ENCODE measurements around the gene HIVEP1. TPM values are rescaled to one million over a fixed set of nuclear protein-coding genes. Genes with fewer than 3 reads are reported as not detected.

The HIVEP1 gene
- total RNA-seq, 2 donors from 2014 or later = 22.3 to 34.4 TPM

DNA sequence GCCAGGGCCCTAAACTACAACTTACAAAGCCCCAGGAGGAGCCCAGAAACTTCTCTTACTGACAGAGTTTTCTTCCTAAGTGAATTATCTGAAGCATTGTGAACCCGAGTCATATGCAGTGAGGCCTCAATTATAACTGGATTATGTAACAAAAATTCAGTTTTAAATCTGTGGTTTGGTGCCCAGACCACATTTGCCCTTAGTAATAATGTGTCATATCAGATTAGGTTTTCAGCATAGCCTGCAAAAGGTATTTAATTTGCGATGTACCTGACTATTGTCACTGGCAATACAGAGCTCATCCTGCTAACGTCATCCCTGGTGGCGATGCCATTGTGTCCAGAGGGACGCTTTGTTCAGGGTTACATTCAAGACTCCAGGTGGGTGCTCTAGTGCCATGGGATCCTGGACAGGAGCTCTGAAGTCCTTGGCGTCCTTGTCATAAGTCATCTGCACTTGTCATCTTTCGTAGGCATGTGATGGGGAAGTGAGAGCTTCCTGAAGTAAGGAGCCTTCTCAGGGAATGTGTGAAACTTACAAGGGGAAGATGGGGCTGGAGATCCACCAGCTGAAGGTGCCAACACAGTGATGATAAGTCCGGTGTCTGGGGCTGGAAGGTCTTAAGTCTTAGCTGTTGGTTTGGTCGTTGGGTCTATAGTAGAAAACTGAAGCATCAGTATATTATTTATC lies 65.1 kb downstream of the HIVEP1 start:
- H3K4me3 ChIP-seq = no peak overlapping the region
- DNase-seq (ENCODE audit: low spot score) (no peak), ATAC-seq (ENCODE audit: insufficient number of reproducible peaks, low FRiP score, low read depth) (no peak)
- no peaks in the 10 kb centered on the region for H3K36me3 ChIP-seq
- no peaks in the 10 kb centered on the region for H3K9me3 ChIP-seq
- H3K27me3 ChIP-seq (replicated peaks; ENCODE audit: insufficient read depth) = no peaks in the 10 kb centered on the region
- no peak overlapping the region for H3K27ac ChIP-seq
- TF ChIP-seq, protein P1, sequence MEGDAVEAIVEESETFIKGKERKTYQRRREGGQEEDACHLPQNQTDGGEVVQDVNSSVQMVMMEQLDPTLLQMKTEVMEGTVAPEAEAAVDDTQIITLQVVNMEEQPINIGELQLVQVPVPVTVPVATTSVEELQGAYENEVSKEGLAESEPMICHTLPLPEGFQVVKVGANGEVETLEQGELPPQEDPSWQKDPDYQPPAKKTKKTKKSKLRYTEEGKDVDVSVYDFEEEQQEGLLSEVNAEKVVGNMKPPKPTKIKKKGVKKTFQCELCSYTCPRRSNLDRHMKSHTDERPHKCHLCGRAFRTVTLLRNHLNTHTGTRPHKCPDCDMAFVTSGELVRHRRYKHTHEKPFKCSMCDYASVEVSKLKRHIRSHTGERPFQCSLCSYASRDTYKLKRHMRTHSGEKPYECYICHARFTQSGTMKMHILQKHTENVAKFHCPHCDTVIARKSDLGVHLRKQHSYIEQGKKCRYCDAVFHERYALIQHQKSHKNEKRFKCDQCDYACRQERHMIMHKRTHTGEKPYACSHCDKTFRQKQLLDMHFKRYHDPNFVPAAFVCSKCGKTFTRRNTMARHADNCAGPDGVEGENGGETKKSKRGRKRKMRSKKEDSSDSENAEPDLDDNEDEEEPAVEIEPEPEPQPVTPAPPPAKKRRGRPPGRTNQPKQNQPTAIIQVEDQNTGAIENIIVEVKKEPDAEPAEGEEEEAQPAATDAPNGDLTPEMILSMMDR (IDR thresholded peaks at IDR 0.05) = no peak
- peaks cover 0 to 15% of the 10 kb centered on the region in 2 donors for H3K4me1 ChIP-seq (ENCODE audit: control insufficient read depth in 1 of 2, low read depth in 2 of 2)

DNA sequence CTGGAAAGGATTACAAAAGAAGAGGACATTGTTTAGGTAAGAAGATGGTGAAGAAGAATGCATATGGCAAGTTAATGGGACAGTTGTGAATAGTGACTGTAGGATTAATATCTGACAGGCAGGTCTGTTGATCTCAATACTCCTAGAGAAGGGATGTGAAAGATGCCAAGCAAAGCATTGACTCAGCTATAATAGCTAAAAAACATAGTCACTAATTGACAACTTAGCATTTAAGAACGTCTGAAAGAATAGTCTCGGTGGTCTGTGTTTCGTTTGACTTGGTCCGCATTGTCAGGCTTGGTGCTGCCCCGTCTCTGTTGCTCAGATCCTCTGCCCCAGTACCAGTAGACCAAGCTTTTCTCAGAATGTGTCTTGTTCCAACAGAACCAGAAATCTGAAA lies 65.9 kb downstream of the HIVEP1 start:
- H3K4me3 ChIP-seq = no peak overlapping the region
- H3K4me1 ChIP-seq (ENCODE audit: control insufficient read depth in 1 of 2, low read depth in 2 of 2) = peaks cover 0 to 17% of the 10 kb centered on the region in 2 donors
- H3K27ac ChIP-seq = no peak overlapping the region
- TF ChIP-seq, protein P1 (IDR thresholded peaks at IDR 0.05) = no peak
- ATAC-seq (ENCODE audit: insufficient number of reproducible peaks, low FRiP score, low read depth) = no peak
- DNase-seq (ENCODE audit: low spot score) = no peak
- H3K9me3 ChIP-seq = no peaks in the 10 kb centered on the region
- no peaks in the 10 kb centered on the region for H3K27me3 ChIP-seq (replicated peaks; ENCODE audit: insufficient read depth)
- no peaks in the 10 kb centered on the region for H3K36me3 ChIP-seq

DNA sequence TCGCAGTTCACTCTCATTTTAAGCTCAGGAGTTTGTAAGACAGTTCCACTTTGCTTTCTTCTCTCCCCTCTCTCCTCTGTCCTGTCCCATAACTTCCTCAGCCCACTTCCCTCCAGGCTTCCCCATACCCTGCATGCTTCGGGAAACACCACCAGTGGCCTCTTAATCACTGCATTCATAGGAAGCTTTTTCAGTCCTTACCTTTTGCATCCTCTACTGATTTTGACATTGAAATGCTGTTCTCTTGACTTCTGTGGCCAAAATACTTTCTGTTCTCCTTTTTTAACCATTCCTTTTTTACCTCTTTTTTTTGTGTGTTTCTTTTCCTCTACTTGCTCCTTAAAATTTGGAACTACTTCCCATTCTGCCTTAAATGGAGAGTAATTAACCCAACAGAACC lies 69.7 kb downstream of the HIVEP1 start:
- ATAC-seq (ENCODE audit: insufficient number of reproducible peaks, low FRiP score, low read depth) (no peak), DNase-seq (ENCODE audit: low spot score) (no peak)
- H3K4me1 ChIP-seq (ENCODE audit: control insufficient read depth in 1 of 2, low read depth in 2 of 2) = peaks cover 4 to 28% of the 10 kb centered on the region in 2 donors
- H3K36me3 ChIP-seq = no peaks in the 10 kb centered on the region
- H3K4me3 ChIP-seq = no peak overlapping the region
- H3K27me3 ChIP-seq (replicated peaks; ENCODE audit: insufficient read depth) = no peaks in the 10 kb centered on the region
- no peak overlapping the region for H3K27ac ChIP-seq
- TF ChIP-seq, protein P1 (IDR thresholded peaks at IDR 0.05) = no peak
- no peaks in the 10 kb centered on the region for H3K9me3 ChIP-seq

DNA sequence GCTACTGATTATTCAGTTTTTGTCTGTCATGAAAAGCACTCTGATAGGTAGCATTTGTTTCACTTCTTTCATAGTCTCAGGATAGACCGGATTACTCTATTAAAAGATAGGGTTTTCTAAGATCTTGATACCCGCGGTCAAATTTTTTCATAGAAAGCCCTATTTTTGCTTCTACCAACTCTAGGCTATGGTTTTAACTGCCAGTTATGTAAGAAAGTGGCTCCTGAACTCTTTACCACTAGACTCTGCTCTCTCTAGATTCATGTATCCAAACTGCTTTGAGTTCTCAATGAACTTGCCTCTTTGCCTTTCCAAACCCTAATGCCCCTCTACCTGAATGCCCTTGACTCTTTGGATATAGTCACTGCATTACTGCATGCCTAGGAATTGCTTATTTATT lies 70.3 kb downstream of the HIVEP1 start:
- Histone ChIP-seq H3K4me3 (no peak overlapping the region), H3K4me1 (ENCODE audit: control insufficient read depth in 1 of 2, low read depth in 2 of 2) (peaks cover 4 to 28% of the 10 kb centered on the region in 2 donors), H3K27ac (no peak overlapping the region), H3K27me3 (replicated peaks; ENCODE audit: insufficient read depth) (no peaks in the 10 kb centered on the region), H3K9me3 (no peaks in the 10 kb centered on the region), H3K36me3 (no peaks in the 10 kb centered on the region)
- TF ChIP-seq, protein P1 (IDR thresholded peaks at IDR 0.05) = no peak
- ATAC-seq (ENCODE audit: insufficient number of reproducible peaks, low FRiP score, low read depth) (no peak), DNase-seq (ENCODE audit: low spot score) (no peak)

DNA sequence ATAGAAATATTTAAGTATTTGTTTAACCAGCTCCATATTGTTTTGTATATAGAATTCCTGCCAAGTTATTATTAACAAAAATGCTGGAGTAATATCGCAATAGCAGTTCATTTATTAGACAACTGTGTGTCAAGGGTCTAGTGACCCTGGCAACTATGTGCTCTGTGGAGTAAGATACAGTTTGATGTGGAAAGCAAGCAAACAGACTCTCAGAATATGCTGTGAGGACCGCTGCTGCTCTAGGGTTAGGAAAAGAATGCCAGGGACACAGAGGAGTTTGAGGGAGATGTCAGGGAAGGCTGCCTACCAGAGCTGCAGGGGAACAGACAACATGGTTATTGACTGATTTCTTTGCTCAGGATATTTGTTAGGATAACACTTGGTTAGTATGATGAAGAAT lies 71.2 kb downstream of the HIVEP1 start:
- ATAC-seq (ENCODE audit: insufficient number of reproducible peaks, low FRiP score, low read depth) = no peak
- TF ChIP-seq, protein P1 (IDR thresholded peaks at IDR 0.05) = no peak
- H3K4me1 ChIP-seq (ENCODE audit: control insufficient read depth in 1 of 2, low read depth in 2 of 2) = peaks cover 4 to 21% of the 10 kb centered on the region in 2 donors
- no peak overlapping the region for H3K27ac ChIP-seq
- H3K36me3 ChIP-seq = no peaks in the 10 kb centered on the region
- no peaks in the 10 kb centered on the region for H3K27me3 ChIP-seq (replicated peaks; ENCODE audit: insufficient read depth)
- no peaks in the 10 kb centered on the region for H3K9me3 ChIP-seq
- no peak for DNase-seq (ENCODE audit: low spot score)
- no peak overlapping the region for H3K4me3 ChIP-seq
